HG03159 (cell line): ENCODE results near the gene COA5.

Experiments used
- ATAC-seq: cut with Tn5 transposase; IDR thresholded peaks from one replicate; pipeline ENCODE4 v1.9.1; 2021; ENCODE audit warnings: mild to moderate bottlenecking, moderate library complexity; ENCODE audit not compliant: unreplicated experiment

Gene COA5, protein sequence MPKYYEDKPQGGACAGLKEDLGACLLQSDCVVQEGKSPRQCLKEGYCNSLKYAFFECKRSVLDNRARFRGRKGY

GRCh38 chr2:98608116-98608961 lies at the start of gene COA5, which contains the start of gene UNC50:
Gene COA5, minus strand, starts transcription at chr2:98608512. Its CDS starts 107 bp downstream, at chr2:98608405.
Gene UNC50, plus strand, starts transcription at chr2:98608589. Its CDS starts 1,171 bp downstream, at chr2:98609760.
- peak; percentile 84 for ATAC-seq

- no peak for ATAC-seq
Measured at GRCh38 chr2:98656800-98657199, 48.5 kb upstream of the COA5 start.

DNA sequence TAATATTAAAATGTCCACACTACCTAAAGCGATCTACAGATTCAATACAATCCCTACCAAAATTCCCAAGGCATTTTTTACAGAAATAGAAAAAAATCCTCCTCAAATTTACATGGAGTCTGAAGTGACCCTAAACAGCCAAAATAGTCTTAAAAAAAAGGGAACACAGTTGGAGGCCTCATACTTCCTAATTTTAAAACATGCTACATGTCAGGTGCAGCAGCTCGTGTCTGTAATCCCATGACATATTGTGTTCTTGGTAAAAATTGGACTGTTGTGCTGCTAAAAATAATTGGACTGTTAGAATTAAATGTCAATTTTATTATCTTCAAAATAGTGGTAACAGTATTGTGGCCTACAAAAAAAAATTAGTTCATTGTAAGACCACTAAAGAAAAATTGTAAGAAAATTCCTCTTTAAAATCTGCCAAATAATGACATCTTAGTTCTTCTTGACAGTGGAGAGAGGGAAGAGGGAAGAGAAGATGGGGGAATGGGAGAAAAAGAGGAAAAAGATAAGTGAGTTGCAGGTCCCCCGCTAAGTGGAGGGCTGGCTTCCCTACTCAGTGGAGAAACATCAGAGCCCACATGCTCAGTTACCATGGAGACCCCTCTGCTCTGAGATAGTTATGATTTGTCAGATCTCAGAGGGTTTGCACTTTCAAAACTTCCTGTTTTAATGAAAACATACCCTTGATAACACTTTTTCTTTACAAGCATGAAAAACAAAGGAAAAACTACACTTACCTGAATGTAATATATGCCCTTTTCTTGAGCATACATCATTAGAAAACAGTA lies 46.6 kb upstream of the COA5 start:
- ATAC-seq: no peak

DNA sequence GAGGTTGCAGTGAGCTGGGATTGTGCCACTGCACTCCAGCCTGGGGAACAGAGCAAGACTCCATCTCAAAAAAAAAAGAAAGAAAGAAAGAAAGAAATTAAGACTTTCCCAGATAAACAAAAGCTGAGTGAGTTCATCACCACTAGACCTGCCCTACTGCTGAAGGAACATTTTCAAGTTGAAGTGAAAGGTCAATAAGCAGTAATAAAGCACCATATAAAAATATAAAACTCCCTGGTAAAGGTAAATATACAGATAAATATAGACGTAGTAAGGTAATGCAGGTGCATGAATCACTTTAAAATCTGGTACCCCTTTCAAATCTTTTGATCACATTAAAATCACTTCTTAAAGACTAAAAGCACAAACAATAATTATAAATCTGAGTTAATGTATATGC lies 42.7 kb upstream of the COA5 start:
- no peak for ATAC-seq

DNA sequence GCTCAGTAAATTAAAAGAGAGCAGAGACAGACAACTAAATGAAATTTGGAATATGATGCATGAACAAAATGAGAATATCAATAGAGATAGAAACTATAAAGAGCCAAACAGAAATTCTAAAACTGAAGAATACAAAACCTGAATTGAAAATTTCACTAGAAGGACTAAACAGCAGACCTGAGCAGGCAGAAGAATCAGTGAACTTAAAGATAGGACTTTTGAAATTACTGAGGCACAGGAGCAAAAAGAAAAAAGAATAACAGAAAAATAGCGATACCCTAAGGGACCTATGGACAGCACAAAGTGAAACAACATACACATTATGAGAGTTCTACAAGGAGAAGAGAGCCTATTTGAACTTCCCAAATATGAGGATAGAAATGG lies 41.7 kb upstream of the COA5 start:
- no peak for ATAC-seq

DNA sequence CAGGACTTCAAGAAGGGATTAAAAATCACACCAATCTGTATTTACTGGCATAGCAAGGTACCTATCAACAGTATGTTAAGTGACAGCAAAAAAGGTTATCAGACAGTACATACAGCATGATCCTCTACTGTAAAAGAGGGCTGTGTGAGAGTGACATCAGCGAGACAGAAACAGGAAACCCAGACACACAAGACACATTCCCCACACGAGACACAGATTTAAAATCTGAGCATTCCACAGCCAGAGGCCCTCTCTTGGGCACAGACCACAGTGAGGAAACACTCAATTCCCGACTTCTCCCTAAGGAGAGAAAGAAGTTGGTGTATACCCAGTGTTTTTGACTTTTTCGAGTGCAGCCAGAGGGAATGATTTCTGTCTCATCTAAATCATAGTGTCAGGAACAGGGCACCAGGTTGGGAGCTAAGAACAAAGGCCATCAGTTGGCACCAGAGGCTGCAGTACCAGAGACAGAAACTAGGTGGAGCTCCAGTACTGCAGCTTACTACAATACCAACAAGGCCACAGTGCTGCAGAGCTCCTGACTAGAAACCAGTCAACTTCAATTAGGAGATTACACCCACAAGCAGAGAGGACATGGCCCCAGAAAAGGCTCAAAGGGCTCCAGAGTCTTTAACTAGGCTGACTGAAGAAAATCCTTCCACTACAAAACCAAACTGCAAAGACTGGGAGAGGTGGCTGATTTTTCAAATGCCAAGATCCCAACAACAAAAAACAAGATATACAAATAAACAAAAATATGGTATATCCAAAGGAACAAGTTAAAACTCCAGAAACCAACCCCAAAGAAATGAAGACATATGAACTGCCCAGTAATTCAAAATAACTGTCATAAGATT lies 41.1 kb upstream of the COA5 start:
- ATAC-seq: no peak

GRCh38 chr2:98648451-98648850 lies 40.1 kb upstream of the COA5 start:
- ATAC-seq: no peak

GRCh38 chr2:98647636-98648035 lies 39.3 kb upstream of the COA5 start:
- ATAC-seq: no peak

GRCh38 chr2:98643496-98644100 lies 35.3 kb upstream of the COA5 start:
- ATAC-seq: no peak

- peak; percentile 70 for ATAC-seq
Measured at GRCh38 chr2:98637401-98638147, 29.3 kb upstream of the COA5 start.

DNA sequence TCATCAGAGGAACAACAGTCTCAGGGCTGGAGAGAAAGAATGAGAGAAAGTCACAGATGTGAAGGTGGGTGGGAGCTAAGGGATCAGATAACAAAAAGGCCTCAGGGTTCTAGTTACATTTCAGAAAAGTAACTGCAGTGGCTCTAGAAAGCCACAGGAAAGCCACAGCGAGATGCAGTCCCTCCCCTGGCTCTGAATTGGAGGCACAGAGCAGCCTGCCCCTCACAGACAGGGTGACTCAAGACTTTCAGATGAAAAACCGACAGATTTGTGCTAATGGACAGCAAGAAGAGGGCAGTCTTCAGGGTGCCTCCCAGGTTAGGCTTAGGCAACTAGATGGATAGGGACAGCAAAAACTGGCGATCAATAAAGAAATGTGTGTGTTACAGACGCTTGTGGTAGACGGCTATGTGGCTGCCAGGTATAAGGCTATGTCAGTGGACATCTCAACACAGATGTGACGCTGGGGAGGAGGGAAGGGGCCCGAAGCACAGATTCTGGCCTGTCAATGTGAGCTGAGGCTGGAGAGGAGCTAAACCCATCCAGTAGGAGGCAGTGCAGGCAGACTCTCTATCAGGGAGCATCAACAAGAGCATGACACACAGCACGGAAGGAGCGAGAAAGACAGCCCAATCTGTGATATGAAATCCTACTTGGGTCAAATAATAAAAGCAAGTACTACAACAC lies 26.2 kb upstream of the COA5 start:
- ATAC-seq: no peak

DNA sequence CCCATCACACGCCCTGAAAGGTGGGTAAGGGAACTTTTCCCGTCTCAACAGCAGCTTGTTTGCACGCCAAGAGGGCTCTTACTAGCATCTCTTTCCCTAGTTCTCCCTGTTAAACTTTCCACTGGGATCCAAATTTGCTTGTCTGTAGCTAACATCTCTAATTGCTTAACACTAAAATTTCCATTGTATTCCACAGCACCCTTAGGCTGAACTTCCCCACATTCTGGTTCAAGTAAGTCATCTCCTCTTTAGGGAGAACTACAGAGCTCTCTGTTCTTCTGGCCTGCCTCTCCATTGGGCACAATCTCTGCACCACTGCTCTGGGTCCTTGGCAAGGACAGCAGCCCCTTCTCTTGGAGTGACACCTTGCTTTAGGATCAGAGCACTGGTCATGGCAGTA lies 24.0 kb upstream of the COA5 start:
- no peak for ATAC-seq

- ATAC-seq: no peak
Measured at GRCh38 chr2:98623657-98624056, 15.3 kb upstream of the COA5 start.

GRCh38 chr2:98617149-98617548 lies 8.8 kb upstream of the COA5 start:
- ATAC-seq: no peak

DNA sequence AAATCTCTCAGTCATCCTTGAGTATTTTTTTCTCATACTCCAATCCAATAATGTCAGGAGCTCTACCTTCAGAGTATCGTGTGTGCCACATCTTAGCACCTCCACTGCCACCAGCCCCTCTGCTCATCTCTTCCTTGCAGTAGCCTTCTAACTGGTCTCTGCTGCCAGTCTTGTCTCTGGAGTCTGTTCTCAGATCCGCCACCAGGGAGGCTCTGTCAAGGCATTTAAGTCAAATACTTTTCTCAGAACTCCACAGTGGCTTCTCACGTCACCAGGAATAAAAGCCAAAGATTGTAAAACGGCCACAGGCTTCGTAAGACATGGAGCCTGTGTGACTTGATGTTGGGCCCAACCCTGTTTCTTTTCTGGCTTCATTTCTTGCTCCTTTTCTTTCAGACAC lies 7.2 kb upstream of the COA5 start:
- no peak for ATAC-seq

DNA sequence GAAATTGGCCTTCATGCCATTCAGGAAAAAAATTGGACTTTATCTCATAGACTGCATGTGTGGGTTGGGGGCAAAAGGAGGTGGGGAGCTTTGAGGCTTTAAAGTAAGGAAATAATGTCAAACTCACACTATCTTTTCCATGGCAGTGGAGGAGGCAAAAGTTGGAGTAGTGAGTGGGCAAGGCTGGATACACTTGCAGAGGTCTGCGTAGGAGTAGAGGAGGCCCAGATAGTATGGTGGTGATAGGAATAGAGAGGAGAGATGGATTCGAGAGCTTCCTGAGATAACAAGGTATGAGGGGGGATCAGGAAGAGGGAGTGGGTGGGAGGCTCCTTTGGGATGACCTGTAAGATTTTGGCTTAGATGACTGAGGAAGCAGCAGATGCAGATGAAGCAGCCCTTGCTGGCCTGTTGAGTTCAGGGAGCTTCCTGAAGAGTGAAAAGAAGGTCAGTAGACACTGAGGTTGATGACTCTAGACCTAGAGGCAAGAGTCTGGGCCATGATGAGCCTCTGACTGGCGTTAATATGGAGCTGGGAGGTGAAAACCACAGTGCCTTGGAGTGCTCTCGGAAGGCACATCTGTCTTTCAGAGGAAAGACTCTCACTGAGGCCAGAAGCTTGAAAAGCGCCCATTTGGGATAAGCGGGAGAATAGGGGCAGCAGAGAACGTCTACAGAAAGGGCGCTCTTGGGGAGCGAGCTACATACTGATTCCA lies 5.9 kb upstream of the COA5 start:
- no peak for ATAC-seq

DNA sequence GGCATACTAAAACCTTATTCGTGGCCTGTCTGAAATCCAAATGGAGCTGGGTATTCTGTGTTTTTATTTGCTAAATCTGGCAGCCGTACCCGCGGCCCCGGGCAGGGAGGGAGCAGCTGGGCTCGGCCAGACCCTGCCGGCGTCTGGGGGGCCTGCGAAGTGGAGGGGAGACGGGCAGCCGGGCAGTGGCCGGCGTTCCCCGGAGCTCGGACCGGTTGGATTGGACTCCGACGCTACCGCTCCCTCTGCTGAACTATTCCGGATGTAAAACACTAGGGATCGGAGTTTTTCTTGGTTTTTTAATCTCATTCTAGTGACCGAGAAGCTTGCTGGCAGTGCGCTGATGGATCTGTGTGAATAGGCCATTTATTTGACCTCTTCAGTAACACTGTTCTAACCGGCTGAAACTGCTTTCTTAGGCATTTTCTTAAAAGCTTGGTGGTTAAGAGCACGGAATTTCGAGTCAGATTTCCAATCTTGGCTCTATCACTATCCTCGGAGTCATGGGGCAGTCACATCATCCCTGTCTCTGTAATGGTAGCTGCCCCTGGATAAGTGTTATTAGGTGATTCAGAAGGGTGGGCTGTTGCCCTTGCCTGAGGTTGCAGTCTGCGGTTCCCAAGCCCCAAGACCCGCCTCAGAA lies 771 bp upstream of the COA5 start:
- ATAC-seq: no peak

DNA sequence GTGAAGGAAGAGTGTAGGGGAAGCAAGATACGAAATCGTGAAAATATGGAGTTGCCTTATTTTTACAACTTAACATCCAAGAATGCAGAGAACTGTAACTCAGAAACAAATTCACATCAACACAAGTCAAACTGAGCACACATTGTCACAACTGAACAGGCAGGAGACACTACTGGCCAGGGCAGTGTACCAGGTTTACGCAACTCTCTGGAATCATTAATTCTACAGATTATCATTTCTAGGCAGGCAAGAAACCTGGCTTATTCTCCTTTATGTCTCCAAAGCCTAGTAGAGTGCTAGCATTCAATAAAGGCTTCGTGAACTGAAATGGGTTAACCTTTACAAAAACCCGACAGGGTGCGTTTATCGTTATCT lies 584 bp downstream of the COA5 start:
- ATAC-seq: peak; percentile 6
